DMS 273 treated with DMSO at 0.1 percent for 48 hours (cell line): Measurements from ENCODE around the gene BRD4.

Source experiments
- DNase-seq: peaks from one replicate; lab custom pipeline; 2025; lab: John Stamatoyannopoulos, UW

BRD4 gene

GRCh38 chr19:15222738-15223648 lies 109.3 kb downstream of the BRD4 start:
- peak; percentile 86 for DNase-seq

- DNase-seq = no peak
Measured at GRCh38 chr19:15220833-15221232, 111.5 kb downstream of the BRD4 start.

- DNase-seq = no peak
Measured at GRCh38 chr19:15218501-15218900, 113.8 kb downstream of the BRD4 start.

- no peak for DNase-seq
Measured at GRCh38 chr19:15216363-15216762, 116.0 kb downstream of the BRD4 start.

- DNase-seq = no peak
Measured at GRCh38 chr19:15213715-15214381, 118.5 kb downstream of the BRD4 start.

- no peak for DNase-seq
Measured at GRCh38 chr19:15212711-15213110, 119.6 kb downstream of the BRD4 start.

- no peak for DNase-seq
Measured at GRCh38 chr19:15210323-15210781, 122.0 kb downstream of the BRD4 start.

GRCh38 chr19:15201374-15202023 lies 130.8 kb downstream of the BRD4 start:
- DNase-seq = no peak

GRCh38 chr19:15200553-15201364 lies 131.6 kb downstream of the BRD4 start, which contains the start of gene NOTCH3:
TSS of gene NOTCH3 (minus strand) at chr19:15200995. CDS start at chr19:15200905, 90 bp downstream.
- no peak for DNase-seq

GRCh38 chr19:15199661-15200552 lies 132.4 kb downstream of the BRD4 start:
- no peak for DNase-seq

GRCh38 chr19:15198951-15199660 lies 133.2 kb downstream of the BRD4 start:
- DNase-seq = no peak

GRCh38 chr19:15197942-15198341 lies 134.4 kb downstream of the BRD4 start:
- DNase-seq = no peak

GRCh38 chr19:15197275-15197941 lies 134.9 kb downstream of the BRD4 start:
- no peak for DNase-seq

- DNase-seq = no peak
Measured at GRCh38 chr19:15196360-15197005, 135.9 kb downstream of the BRD4 start.

- DNase-seq = no peak
Measured at GRCh38 chr19:15195371-15196334, 136.7 kb downstream of the BRD4 start.

- no peak for DNase-seq
Measured at GRCh38 chr19:15194938-15195337, 137.4 kb downstream of the BRD4 start.

GRCh38 chr19:15191982-15192381 lies 140.4 kb downstream of the BRD4 start:
- no peak for DNase-seq

- DNase-seq = no peak
Measured at GRCh38 chr19:15191514-15191913, 140.8 kb downstream of the BRD4 start.
